ENCODE results near the gene UBALD2. TPM values are rescaled to one million over a fixed set of nuclear protein-coding genes. Genes with fewer than 3 reads are reported as not detected.
A peak's percentile ranks its signal among the peaks of the same experiment; 100 is the strongest.
"Not testable (repeated sequence)": the region's sequence is repeated elsewhere in the genome, so short reads cannot be mapped to it uniquely, and the experiment has no call there.

The UBALD2 gene
- total and polyA plus RNA-seq, 5 donors from 2014 or later: 3.9 to 247 (median 8.5) TPM

- Histone ChIP-seq H3K27ac (ENCODE audit: insufficient read depth, low read length, poor library complexity, severe bottlenecking) (no peak overlapping the region), H3K36me3 (ENCODE audit: control insufficient read depth, insufficient read depth, low read length) (no peaks in the 10 kb centered on the region), H3K4me3 (ENCODE audit: low read depth, low read length) (no peak overlapping the region), H3K4me1 (ENCODE audit: control insufficient read depth, insufficient read depth, low read length, poor library complexity, severe bottlenecking) (peaks cover 38% of the 10 kb centered on the region), H3K9me3 (ENCODE audit: control insufficient read depth in 2 of 2, low read length in 2 of 2) (no peaks in the 10 kb centered on the region), H3K27me3 (ENCODE audit: control insufficient read depth, insufficient read depth, low read length) (no peaks in the 10 kb centered on the region)
- peak overlapping the region in 2 of 4 donors; percentile 15 to 78 for H3K4me3 Mint-ChIP-seq
- peaks cover 0 to 4% (median 0%) of the 10 kb centered on the region in 7 donors for H3K9me3 Mint-ChIP-seq
- H3K36me3 Mint-ChIP-seq: peaks cover 7% of the 10 kb centered on the region
- ATAC-seq (ENCODE audit: low read depth in 2 of 2): no peak
- peak overlapping the region in 1 of 3 donors; percentile 65 for H3K27ac Mint-ChIP-seq
- no peak for DNase-seq
- peaks cover 4% of the 10 kb centered on the region for H3K27me3 Mint-ChIP-seq
- peaks cover 15 to 56% (median 37%) of the 10 kb centered on the region in 4 donors for H3K4me1 Mint-ChIP-seq
These were observed 10.9 kb upstream of the UBALD2 start for GRCh38 chr17:76254275-76254674.

GRCh38 chr17:76255801-76256429 lies 9.2 kb upstream of the UBALD2 start:
- Histone ChIP-seq H3K27ac (ENCODE audit: insufficient read depth, low read length, poor library complexity, severe bottlenecking) (no peak overlapping the region), H3K4me3 (ENCODE audit: low read depth, low read length) (no peak overlapping the region), H3K36me3 (ENCODE audit: control insufficient read depth, insufficient read depth, low read length) (no peaks in the 10 kb centered on the region), H3K9me3 (ENCODE audit: control insufficient read depth in 2 of 2, low read length in 2 of 2) (no peaks in the 10 kb centered on the region), H3K27me3 (ENCODE audit: control insufficient read depth, insufficient read depth, low read length) (no peaks in the 10 kb centered on the region), H3K4me1 (ENCODE audit: control insufficient read depth, insufficient read depth, low read length, poor library complexity, severe bottlenecking) (peaks cover 38% of the 10 kb centered on the region)
- Mint-ChIP-seq H3K36me3 (peaks cover 7% of the 10 kb centered on the region), H3K9me3 (peaks cover 0 to 4% (median 0%) of the 10 kb centered on the region in 7 donors), H3K27me3 (peaks cover 4% of the 10 kb centered on the region), H3K4me3 (peak overlapping the region in 2 of 4 donors; percentile 76 to 87), H3K27ac (peak overlapping the region; percentile 26 to 91 (median 55)), H3K4me1 (peaks cover 15 to 53% (median 36%) of the 10 kb centered on the region in 4 donors)
- DNase-seq (no peak), ATAC-seq (ENCODE audit: low read depth in 2 of 2) (no peak)

GRCh38 chr17:76256430-76257050 lies 8.6 kb upstream of the UBALD2 start:
- peak in 2 of 3 donors; percentile 61 to 67 for DNase-seq
- H3K27me3 ChIP-seq (ENCODE audit: control insufficient read depth, insufficient read depth, low read length); H3K4me3 ChIP-seq (ENCODE audit: low read depth, low read length); H3K36me3 Mint-ChIP-seq; H3K36me3 ChIP-seq (ENCODE audit: control insufficient read depth, insufficient read depth, low read length); H3K27ac ChIP-seq (ENCODE audit: insufficient read depth, low read length, poor library complexity, severe bottlenecking); H3K9me3 ChIP-seq (ENCODE audit: control insufficient read depth in 2 of 2, low read length in 2 of 2); H3K27me3 Mint-ChIP-seq; H3K9me3 Mint-ChIP-seq: not testable (repeated sequence)
- ATAC-seq (ENCODE audit: low read depth in 2 of 2): peak; percentile 62 to 67
- Mint-ChIP-seq H3K27ac (peak overlapping the region; percentile 91 to 95 (median 92)), H3K4me1 (peaks cover 15 to 51% (median 34%) of the 10 kb centered on the region in 4 donors), H3K4me3 (peak overlapping the region; percentile 63 to 87 (median 78))
- H3K4me1 ChIP-seq (ENCODE audit: control insufficient read depth, insufficient read depth, low read length, poor library complexity, severe bottlenecking): peaks cover 35% of the 10 kb centered on the region

DNA sequence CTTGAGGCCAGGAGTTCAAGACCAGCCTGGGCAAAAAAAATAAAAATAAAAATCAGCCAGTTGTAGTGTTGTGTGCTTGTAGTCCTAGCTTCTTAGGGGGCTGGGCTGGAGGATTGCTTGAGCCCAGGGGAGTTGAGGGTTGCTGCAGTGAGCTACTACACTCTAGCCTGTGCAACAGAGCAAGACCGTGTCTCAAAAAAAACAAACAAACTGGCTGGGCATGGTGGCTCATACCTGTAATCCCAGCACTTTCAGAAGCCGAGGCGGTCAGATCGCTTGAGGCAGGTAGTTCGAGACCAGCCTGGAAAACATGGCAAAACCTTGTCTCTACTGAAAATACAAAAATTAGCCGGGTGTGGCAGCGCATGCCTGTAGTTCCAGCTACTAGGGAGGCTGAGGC lies 4.9 kb upstream of the UBALD2 start:
- H3K27me3 Mint-ChIP-seq: peaks cover 4% of the 10 kb centered on the region
- H3K36me3 ChIP-seq (ENCODE audit: control insufficient read depth, insufficient read depth, low read length): no peaks in the 10 kb centered on the region
- H3K4me1 Mint-ChIP-seq: peaks cover 14 to 57% (median 43%) of the 10 kb centered on the region in 4 donors
- H3K27me3 ChIP-seq (ENCODE audit: control insufficient read depth, insufficient read depth, low read length): no peaks in the 10 kb centered on the region
- H3K4me1 ChIP-seq (ENCODE audit: control insufficient read depth, insufficient read depth, low read length, poor library complexity, severe bottlenecking): peaks cover 25% of the 10 kb centered on the region
- no peak overlapping the region for H3K4me3 Mint-ChIP-seq
- peaks cover 7% of the 10 kb centered on the region for H3K36me3 Mint-ChIP-seq
- ATAC-seq (ENCODE audit: low read depth in 2 of 2) (no peak), DNase-seq (no peak)
- H3K27ac Mint-ChIP-seq: peak overlapping the region in 1 of 3 donors; percentile 74
- H3K27ac ChIP-seq (ENCODE audit: insufficient read depth, low read length, poor library complexity, severe bottlenecking): no peak overlapping the region
- H3K9me3 Mint-ChIP-seq: peaks cover 0 to 4% (median 2%) of the 10 kb centered on the region in 7 donors
- H3K9me3 ChIP-seq (ENCODE audit: control insufficient read depth in 2 of 2, low read length in 2 of 2): no peaks in the 10 kb centered on the region
- H3K4me3 ChIP-seq (ENCODE audit: low read depth, low read length): no peak overlapping the region

DNA sequence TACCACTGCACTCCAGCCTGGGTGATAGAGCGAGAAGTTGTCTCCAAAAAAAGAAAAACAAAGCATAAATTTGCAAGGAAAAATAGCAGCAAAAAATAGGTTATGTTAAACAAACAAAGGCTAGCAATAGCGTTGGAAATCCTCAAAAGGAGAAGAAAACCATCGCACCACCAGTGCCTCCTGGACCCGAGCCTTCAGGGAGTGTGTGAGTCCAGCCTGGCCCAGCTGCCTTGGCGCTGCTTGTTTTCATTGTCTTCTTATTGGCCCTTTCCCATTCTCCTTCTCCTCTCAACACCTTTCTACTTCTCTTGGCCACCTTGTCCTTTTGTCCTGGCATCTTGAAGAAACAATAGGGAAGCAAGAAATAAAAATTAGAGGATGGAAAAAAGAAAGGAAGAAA lies 4.5 kb upstream of the UBALD2 start:
- ATAC-seq (ENCODE audit: low read depth in 2 of 2) (no peak), DNase-seq (no peak)
- no peaks in the 10 kb centered on the region for H3K9me3 ChIP-seq (ENCODE audit: control insufficient read depth in 2 of 2, low read length in 2 of 2)
- no peak overlapping the region for H3K4me3 ChIP-seq (ENCODE audit: low read depth, low read length)
- H3K4me1 ChIP-seq (ENCODE audit: control insufficient read depth, insufficient read depth, low read length, poor library complexity, severe bottlenecking): peaks cover 22% of the 10 kb centered on the region
- peaks cover 4% of the 10 kb centered on the region for H3K27me3 Mint-ChIP-seq
- no peak overlapping the region for H3K4me3 Mint-ChIP-seq
- peaks cover 10 to 52% (median 40%) of the 10 kb centered on the region in 4 donors for H3K4me1 Mint-ChIP-seq
- H3K36me3 Mint-ChIP-seq: peaks cover 4% of the 10 kb centered on the region
- H3K27me3 ChIP-seq (ENCODE audit: control insufficient read depth, insufficient read depth, low read length): no peaks in the 10 kb centered on the region
- H3K27ac ChIP-seq (ENCODE audit: insufficient read depth, low read length, poor library complexity, severe bottlenecking): no peak overlapping the region
- no peaks in the 10 kb centered on the region for H3K36me3 ChIP-seq (ENCODE audit: control insufficient read depth, insufficient read depth, low read length)
- peaks cover 0 to 4% (median 2%) of the 10 kb centered on the region in 7 donors for H3K9me3 Mint-ChIP-seq
- H3K27ac Mint-ChIP-seq: peak overlapping the region in 2 of 3 donors; percentile 15 to 74

- H3K9me3 ChIP-seq (ENCODE audit: control insufficient read depth in 2 of 2, low read length in 2 of 2): no peaks in the 10 kb centered on the region
- H3K27me3 Mint-ChIP-seq: peaks cover 3% of the 10 kb centered on the region
- H3K36me3 Mint-ChIP-seq: peaks cover 3% of the 10 kb centered on the region
- peaks cover 0 to 4% (median 3%) of the 10 kb centered on the region in 7 donors for H3K9me3 Mint-ChIP-seq
- peak overlapping the region in 2 of 4 donors; percentile 56 for H3K4me3 Mint-ChIP-seq
- H3K27ac ChIP-seq (ENCODE audit: insufficient read depth, low read length, poor library complexity, severe bottlenecking): no peak overlapping the region
- peaks cover 9 to 43% (median 33%) of the 10 kb centered on the region in 4 donors for H3K4me1 Mint-ChIP-seq
- H3K27ac Mint-ChIP-seq: peak overlapping the region; percentile 80 to 95 (median 93)
- H3K27me3 ChIP-seq (ENCODE audit: control insufficient read depth, insufficient read depth, low read length): no peaks in the 10 kb centered on the region
- peaks cover 19% of the 10 kb centered on the region for H3K4me1 ChIP-seq (ENCODE audit: control insufficient read depth, insufficient read depth, low read length, poor library complexity, severe bottlenecking)
- ATAC-seq (ENCODE audit: low read depth in 2 of 2): no peak
- H3K4me3 ChIP-seq (ENCODE audit: low read depth, low read length): no peak overlapping the region
- no peaks in the 10 kb centered on the region for H3K36me3 ChIP-seq (ENCODE audit: control insufficient read depth, insufficient read depth, low read length)
- DNase-seq: peak in 1 of 3 donors; percentile 78
These were observed 3.5 kb upstream of the UBALD2 start for GRCh38 chr17:76261421-76262215.

DNA sequence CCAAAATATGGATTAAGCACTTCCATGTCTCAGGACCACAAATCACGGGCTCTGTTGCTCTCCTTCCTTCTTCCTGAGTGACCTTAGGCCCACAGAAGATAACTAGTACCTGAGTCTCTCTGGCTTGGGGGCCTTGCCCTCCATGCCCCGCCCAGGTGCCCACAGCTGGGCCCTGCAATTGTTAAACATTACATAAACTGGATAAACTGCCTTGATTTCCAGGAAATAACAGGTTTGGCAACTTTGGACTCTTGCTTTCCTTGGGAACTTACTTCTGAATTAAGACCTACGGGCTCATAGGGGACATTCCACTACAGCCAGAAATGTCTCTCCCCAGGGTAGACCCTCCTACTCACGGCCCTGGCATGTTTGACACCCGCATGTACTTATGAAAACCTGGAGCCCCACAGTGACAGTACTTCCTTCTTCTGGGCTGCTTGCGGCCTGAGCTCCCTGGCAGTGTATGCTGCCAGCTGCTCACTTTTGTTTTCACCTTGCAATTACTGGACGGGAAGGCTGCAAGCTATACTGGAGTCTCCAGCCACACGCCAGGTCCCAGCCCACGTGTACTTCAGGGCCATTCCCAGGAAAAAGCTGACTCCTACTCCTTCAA lies 2.3 kb upstream of the UBALD2 start:
- H3K27me3 Mint-ChIP-seq: no peaks in the 10 kb centered on the region

More for the DNA sequence above, 2.3 kb upstream of the UBALD2 start:
- Histone ChIP-seq H3K36me3 (ENCODE audit: control insufficient read depth, insufficient read depth, low read length) (no peaks in the 10 kb centered on the region), H3K27me3 (ENCODE audit: control insufficient read depth, insufficient read depth, low read length) (no peaks in the 10 kb centered on the region), H3K27ac (ENCODE audit: insufficient read depth, low read length, poor library complexity, severe bottlenecking) (no peak overlapping the region), H3K9me3 (ENCODE audit: control insufficient read depth in 2 of 2, low read length in 2 of 2) (no peaks in the 10 kb centered on the region), H3K4me3 (ENCODE audit: low read depth, low read length) (no peak overlapping the region), H3K4me1 (ENCODE audit: control insufficient read depth, insufficient read depth, low read length, poor library complexity, severe bottlenecking) (peaks cover 29% of the 10 kb centered on the region)
- peak in 1 of 3 donors; percentile 43 for DNase-seq
- H3K4me3 Mint-ChIP-seq: peak overlapping the region in 3 of 4 donors; percentile 6 to 56 (median 46)
- H3K27ac Mint-ChIP-seq: peak overlapping the region; percentile 89 to 95 (median 93)
- peaks cover 7 to 50% (median 32%) of the 10 kb centered on the region in 4 donors for H3K4me1 Mint-ChIP-seq
- H3K36me3 Mint-ChIP-seq: peaks cover 1% of the 10 kb centered on the region
- peaks cover 0 to 3% (median 0%) of the 10 kb centered on the region in 7 donors for H3K9me3 Mint-ChIP-seq
- no peak for ATAC-seq (ENCODE audit: low read depth in 2 of 2)
